Stimulated activated CD8-positive, alpha-beta memory T cell treated with anti-CD3 and anti-CD28 coated beads, Interleukin-2, amount 100 ng/mL, for 48 hours (primary cell): ENCODE measurements around the gene ICE2.

Source experiments
- DNase-seq, 2 donors: peaks; one replicate each; pipeline ENCODE4 v3.0.0-alpha.2; 2020; ENCODE audit warnings: low read depth in 2 of 2

Gene ICE2

DNA sequence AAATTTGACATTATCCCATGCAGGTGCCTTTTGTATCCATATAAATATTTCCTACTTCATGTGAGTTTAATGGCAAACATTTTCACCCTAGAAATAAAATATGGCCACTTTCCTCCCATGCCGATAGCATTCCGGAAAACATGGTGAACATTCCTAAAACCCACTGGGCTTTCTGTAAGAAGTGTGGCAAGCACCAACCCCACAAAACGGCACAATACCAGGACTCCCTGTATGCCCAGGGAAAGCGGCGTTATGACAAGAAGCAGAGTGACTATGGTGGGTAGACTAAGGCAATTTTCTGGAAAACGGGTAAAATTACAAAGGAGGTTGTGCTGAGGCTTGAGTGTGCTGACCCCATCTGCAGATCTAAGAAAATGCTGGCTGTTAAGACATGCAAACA lies 88.7 kb downstream of the ICE2 start:
- DNase-seq, result no peak

DNA sequence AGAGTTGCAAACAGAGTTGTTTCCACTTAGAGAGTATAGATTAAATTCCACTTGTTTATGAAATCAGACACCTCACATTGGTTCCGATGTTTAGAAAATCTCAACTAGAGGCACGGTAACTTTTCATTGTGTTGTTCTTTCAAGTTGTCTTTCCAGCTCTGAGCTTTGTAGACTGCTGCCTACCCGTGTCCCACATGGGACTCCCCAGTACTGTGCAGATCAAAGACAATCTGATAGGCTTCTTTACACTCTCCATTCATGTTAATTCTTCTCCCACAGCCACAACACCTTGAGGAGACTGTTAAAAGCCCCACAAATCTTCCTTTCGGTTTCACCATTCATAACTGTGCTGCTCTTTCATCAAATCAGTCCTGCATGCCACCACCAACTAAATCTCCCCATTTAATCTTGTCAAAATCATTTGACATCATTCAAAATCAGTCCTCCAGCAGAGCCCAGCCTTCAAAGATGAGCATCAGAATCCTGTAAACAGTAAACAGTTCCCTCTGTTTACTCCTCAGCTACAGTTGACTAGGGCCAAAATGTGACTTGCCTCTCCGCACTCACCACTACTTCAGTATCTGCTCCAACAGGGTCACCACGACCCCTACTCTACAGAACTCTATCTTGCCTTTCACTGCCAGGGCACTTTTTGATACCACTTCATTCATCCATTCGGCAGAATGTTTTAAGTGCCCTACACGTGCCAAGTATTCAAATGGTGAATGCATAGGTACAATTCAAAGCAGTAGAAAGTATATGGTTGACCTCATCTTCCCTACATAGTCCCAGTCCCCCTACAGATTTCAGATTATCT lies 89.5 kb downstream of the ICE2 start:
- no peak for DNase-seq

DNA sequence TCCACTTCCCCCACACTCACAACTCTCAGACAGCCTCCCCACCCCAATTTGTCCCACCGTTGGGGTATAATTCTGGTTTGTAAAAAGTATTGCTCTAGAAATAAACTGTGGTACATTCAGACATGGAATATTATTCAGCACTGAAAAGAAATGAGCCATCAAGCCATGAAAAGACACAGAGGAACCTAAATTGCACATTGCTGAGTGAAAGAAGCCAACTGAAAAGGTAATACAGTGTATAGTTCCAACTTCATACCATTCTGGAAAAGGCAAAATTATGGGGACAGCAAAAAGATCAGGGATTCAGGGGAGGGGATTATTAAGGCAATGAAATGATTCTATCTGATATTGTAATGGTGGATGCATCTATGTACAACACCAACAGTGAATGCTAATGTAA lies 91.6 kb downstream of the ICE2 start:
- DNase-seq, result no peak

DNA sequence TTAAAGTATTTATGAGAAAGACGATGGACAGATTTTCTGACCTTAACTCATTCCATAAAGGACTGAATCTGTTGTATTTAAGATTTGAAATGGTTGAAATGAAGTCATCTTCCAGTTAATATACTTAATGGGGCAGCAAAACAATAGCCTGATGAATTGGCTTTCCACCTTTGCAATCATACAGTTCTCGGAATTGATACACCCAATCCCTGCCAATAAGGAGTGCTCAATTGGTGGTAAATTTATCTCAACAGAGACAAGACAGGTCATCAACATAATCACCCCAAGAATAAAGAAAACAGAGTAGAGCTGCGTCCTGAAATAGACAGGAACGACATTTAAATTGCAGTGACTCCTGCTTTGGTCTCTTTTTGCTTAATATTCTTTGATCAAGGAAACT lies 92.3 kb downstream of the ICE2 start:
- DNase-seq, result no peak

DNA sequence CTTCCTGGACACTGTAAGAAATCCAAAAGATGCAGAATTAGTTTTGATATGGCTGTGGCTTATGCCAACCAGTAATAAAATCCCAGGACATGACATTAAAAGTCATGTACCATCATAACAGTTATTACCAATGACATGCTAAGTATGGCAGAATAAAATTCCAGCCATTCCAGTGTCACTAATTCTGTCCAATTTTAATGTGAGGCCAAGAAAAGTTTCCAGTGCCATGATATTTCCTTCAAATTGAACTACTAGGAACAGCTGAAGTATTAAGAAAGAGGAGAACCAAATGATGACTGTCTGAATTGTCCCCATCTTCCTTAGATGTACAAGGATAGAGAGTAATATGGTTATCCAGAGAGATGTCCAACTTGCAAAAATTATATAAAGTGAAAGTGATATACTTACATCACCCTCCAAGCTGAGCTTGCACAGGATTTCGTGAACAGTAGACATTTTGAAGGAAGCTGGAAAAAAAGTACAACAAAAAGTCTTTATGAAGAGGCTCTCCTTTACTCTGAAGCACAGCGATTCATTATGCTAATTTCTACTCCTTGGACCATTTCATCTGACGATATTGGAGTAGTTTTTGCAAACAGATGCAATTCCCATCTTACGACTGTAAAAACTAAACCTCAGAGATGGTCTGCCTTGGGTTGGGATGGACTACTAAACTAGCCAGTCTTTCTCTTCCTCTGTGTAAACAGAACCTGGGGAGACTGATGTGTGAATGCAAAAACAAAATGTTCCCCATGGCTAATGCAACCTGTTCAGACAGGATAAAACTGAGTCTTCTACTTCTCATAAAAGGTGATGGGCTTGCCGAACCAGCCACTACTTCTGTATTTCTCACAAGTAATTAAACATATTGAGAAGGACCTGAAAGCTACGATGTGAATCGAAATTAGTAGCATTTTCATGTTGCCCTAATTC lies 93.1 kb downstream of the ICE2 start:
- DNase-seq, result no peak

DNA sequence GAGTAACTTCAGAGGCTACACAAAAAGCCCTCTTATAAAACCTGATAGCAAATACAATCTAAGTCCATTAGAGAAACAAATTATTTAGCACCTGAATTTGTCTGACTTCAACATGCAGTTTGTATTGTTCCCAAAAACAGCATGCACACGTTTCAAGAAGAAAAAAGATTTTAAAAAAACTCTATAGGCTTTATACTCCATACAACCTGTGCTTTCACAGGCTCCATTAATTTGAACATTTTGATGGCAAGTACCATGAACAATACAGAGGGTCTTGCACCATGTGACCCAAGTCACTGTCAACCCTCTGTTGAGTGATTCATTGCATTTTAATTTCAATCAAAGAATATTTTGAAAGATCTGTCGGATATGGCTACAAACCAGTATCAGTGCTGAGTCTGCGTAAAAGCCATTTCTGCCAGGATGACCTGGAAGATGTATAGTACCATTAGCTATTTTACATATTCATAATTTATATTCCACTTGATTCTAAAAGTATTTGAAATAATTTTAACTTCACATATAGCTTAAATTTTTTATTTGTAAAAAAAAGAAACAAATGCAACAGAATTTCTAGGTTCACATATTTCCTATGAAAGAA lies 94.3 kb downstream of the ICE2 start:
- no peak for DNase-seq

DNA sequence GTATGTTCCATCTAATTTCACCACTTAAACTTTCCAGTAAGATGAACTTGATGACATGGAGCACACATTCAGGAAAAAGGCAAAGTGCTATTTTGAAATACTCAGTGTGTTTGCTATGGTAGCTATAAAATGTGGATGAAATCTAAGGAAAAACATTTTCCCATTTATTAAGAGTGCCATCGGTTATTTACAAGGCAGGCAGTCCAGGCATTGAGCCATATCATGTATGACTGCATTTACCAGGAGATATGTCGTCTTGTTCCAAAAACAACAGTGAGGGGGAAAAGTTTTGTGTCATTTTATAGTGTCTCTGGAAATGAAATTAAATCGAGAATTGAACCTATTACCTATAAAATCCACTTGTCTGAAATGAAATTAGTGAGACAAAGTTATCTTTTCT lies 94.9 kb downstream of the ICE2 start:
- DNase-seq, result no peak

DNA sequence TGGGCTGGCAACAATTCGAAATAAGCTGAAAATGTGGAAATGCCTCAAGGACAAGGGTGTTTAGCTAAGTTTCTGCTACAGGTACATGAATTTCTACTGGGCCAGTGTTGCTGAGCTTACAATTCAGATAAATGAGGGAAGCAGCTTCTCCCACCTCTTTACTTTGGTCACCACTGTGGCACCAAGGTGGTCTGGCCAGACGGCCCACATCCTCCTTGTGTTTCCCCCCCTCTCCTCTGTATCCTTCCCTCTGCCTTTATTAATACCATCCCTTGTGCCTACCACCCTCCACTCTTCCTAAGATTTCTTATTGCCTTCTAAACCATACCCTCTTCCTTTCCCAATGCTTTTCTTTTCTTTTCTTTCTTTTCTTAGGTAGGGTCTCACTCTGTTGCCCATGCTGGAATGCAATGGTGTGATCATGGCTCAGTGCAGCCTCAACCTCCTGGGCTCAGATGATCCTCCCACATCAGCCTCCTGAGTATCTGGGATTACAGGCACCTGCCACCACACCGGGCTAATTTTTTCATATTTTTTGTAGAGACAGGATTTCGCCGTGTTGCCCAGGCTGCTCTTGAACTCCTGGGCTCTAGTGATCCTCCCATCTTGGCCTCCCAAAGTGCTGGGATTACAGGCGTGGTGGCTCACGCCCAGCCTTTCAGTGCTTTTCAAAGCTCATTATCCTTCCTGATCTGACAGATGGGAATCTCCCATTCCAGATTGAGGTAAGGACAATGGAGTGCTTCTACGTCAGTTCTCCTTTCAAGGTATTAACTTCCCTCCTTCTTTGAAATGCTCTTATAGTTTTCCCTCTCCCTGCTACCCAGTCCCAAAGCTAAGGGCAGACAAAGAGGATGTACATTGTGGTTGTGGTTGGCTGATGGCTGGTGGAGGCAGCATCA lies 95.9 kb downstream of the ICE2 start:
- DNase-seq, result no peak

DNA sequence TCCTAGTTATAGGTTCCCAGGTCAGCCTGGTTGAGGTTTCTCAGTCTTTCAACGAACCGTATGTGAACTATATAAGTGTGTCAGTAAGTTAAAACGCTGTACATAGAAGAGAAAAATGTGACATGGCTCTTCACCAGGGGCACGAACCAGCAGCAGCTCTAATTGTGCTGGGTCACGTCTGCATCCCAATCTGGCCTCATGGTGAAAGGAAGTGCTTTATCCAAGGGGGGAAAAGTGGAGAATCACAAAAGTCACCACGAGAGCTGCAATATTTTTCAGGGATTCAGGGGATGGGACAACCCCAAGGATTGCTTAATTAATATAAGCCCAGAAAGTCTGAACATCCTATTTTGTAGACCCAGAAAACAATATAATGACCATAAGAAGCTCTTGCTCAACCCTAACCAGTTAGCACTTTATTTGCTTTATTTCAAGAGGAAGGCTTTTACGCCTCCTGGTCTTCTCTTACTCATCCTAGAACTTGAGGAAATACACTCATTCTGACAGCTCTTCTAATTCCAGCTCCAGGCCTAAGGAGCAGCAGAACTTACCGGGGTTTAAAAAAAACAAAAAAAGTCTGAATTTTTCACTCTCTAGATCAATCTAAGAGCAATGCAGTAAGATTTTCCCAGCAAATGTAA lies 97.7 kb downstream of the ICE2 start:
- DNase-seq, result no peak

DNA sequence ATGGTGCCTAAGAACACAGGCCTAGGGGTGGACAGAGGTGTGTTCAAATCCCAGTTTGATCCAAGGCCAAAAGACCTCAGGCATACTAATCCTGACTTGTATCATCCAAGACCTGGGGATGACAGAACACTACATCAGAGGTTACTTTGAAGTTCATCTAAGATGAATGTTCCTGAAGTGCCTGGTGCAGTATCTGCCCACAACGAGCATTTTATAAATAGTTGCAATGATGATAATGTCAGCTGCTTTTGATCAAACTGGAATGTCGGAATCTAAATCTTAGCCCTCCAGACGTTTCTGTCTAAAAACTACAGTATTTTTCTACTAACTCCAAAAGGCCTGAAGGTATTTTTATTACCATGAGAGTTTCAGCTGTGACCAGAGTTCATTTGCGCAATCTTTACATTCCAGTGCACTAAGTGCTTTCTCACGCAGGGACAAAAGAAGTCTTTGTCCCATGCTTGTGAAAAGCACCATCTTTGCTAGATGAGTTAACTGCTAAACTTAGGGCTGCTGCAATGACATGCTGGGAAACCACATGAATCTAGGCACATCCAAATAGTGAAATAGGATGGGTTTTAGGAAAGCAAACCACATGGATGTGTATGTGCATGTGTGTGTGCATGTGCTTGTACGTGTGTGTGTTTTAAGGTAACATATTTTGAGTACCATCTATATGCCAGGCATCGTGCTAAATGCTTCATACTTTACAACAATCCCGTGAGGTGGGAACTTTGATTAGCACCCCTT lies 99.2 kb downstream of the ICE2 start:
- DNase-seq, result no peak

DNA sequence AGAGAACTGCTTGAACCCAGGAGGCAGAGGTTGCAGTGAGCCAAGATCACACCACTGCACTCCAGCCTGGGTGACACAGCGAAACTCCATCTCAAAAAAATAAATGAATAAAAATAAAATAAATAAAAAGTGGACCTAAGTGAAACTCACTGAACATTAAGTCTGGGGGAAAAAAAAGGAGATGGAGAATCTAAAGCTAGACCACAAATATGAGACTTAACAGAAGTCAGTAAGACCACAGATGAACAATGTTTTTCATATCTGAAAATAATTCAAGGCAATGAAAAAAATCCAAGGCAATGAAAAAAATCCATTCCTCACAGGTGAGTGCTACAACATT lies 99.8 kb downstream of the ICE2 start:
- DNase-seq, result no peak

DNA sequence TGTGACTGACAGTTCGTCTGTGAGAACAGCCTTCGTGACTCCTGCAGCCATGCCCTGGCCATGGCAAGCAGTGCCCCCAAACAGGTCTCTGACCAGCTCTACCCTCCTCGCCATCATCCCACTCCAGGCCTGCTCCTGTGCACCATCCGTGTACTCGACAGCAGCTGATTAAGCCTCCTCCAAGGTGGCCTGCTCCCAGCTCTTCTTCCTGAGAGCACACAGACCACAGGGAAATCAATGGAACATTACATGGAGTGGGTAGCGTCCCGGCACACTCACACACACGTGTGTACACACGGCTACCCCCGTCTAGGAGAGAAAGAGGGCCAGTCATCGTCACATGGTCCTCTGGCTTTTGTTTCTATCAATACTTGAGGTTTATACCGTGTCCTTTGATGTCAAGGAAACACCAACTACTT lies 102.3 kb downstream of the ICE2 start:
- DNase-seq, result no peak

DNA sequence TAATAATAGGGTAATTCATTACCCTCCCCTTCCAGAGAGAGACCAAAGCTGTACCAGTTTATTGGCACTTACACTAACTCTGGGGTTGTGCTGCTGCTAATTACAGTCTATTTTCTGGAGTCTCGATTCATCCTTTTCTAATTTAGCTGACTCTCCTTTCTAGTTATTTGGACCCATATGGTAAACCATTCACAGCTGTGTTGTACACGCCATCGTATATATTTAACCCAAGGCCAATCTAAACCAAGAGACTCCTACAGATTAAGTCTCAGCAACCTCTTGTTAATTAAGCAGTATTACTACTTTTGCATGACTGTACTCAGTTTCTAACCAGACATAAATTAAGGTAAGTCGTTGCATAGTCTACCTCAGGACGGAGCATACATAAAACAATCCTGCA lies 103.6 kb downstream of the ICE2 start:
- DNase-seq, result no peak

DNA sequence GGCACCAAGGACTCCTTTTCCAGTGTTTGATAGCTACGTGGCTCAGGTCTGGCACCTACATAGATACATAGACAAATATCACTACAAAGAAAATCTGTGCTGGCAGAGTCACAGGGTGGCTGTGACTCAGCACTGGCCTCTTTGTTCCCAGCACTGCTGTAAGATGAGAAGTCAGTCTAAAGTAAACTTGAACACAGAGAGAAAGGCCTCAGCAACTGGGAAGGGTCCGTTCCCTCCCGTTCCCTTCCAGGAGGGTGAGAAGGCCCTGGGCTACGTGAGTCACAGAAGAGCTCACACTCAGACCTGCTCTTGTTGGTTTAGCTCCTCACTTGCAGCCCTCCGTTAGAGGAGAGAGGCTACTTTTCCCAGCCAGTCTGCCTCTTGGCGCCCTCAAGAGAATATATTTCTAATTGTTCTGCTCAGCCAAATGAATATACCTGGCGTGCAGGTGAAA lies 104.3 kb downstream of the ICE2 start:
- DNase-seq, result no peak

DNA sequence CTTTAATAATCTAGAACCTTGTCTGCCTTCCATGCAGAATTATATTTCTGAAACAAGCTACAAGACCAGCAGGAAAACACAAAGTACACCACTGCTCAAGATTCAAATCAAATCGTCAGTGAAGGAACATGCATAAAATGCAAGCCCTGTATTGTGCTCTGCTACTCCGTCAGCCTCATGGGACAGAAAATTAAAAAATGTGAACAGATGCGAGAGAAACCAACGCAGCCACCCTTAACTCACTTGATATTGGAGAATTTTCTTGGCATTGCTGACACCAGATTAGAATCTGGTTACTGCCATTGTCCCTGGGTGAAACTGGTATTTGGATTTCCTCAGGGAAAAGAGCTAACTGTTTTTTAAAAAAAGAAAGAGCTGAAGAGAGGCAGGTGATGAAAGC lies 104.7 kb downstream of the ICE2 start:
- DNase-seq, result no peak

DNA sequence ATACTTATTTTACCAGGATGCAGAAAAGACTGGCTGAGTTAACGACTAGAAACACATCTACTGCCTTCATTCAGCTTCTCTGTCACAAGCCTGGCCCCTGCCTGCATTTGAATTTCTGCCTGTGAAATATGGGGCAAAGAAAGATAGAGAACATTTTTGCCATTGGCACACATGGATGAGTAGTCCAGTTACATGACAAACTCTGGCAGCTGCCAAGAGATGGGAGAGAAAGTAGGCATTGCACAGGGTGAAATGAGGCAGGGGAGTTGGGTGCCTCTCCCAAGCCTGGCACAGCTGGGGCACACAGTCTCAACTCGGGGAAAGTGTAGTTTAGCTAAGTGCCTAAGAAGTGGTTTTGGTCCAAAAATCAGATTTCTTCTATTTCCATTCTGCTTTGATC lies 105.2 kb downstream of the ICE2 start:
- no peak for DNase-seq

DNA sequence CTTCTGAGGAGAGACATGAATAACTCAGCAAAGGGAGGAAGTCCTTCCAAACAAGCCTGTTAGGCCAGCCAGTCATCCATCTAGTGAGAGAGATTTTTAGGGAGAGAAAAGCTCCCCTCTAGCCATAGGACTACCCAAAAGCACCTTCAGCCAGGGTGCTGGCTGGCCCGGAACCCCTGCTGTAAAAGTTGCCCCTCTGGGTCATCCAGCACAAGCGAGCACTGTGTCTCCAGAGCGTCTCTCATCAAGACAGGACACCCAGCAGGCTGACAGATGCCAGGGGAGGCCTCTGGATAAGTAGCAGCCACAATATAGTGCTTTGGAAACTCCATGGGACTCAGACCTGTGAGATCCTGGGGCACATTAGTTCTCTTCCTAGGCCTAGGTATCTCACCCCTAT lies 105.6 kb downstream of the ICE2 start:
- DNase-seq, result no peak

DNA sequence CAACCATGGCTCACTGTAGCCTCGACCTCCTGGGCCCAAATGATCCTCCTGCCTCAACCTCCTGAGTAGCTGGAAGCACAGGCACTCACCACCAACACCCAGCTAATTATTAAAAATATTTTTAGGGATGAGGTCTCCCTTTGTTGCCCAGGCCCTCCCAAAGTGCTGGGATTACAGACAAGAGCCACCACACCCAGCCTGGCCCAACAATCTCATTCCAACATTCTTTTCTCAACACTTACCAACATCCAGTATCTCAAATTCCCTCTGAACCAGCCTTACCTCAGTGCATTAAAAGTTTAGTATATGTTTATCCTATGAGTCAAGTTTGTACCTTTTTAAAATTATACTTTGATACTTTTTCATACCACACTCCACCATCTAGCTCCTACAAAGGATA lies 106.2 kb downstream of the ICE2 start:
- no peak for DNase-seq

DNA sequence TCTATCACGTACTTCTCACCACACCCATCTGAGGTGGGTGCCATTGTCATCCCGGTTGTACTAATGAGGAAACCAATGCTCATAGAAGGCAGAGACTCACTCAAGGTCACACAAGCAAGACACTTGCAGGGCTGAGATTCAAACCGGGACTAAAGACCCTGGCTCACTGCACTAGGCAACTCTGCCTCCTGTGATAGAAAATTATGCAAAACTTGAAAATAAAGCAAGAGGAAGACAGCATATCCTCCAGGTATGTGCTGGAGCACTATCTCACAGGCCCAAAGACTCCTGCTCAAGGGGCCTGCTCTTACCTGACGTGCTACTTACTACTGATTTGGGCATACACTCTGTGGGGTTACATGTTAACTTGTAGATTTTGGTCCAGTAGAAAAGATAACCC lies 106.7 kb downstream of the ICE2 start:
- DNase-seq, result no peak
